ENCODE data around the gene FAM219A.

- TF ChIP-seq, protein P1, sequence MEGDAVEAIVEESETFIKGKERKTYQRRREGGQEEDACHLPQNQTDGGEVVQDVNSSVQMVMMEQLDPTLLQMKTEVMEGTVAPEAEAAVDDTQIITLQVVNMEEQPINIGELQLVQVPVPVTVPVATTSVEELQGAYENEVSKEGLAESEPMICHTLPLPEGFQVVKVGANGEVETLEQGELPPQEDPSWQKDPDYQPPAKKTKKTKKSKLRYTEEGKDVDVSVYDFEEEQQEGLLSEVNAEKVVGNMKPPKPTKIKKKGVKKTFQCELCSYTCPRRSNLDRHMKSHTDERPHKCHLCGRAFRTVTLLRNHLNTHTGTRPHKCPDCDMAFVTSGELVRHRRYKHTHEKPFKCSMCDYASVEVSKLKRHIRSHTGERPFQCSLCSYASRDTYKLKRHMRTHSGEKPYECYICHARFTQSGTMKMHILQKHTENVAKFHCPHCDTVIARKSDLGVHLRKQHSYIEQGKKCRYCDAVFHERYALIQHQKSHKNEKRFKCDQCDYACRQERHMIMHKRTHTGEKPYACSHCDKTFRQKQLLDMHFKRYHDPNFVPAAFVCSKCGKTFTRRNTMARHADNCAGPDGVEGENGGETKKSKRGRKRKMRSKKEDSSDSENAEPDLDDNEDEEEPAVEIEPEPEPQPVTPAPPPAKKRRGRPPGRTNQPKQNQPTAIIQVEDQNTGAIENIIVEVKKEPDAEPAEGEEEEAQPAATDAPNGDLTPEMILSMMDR (conservative IDR thresholded peaks at IDR 0.05 in 1 of 2, IDR thresholded peaks at IDR 0.05 in 1 of 2; ENCODE audit: extremely low read depth in 1 of 2, insufficient read depth in 1 of 2, low read depth in 1 of 2, low read length in 2 of 2), result no peak
- TF ChIP-seq EZH2 (IDR thresholded peaks at IDR 0.05; ENCODE audit: borderline replicate concordance, low read length), result no peak
These were observed 48.3 kb upstream of the FAM219A start for GRCh38 chr9:34506623-34507022.

Measured in mammary epithelial cell (primary cell).